ENCODE measurements around the gene IGLL5.

The IGLL5 gene

GRCh38 chr22:22933100-22933806 lies 45.6 kb downstream of the IGLL5 start:
- no peaks in the 10 kb centered on the region for H3F3A ChIP-seq (ENCODE audit: low read depth)
- no peak for TF ChIP-seq EZH2phosphoT487 (IDR thresholded peaks at IDR 0.05; ENCODE audit: borderline replicate concordance)
- H2AFZ ChIP-seq (ENCODE audit: low read length) = no peak overlapping the region
- H4K20me1 ChIP-seq (ENCODE audit: insufficient read depth, low read length, poor library complexity, severe bottlenecking) = no peaks in the 10 kb centered on the region
- peaks cover 15% of the 10 kb centered on the region for H3K4me1 ChIP-seq (ENCODE audit: insufficient read depth, low read length, poor library complexity, severe bottlenecking)
- H3K79me2 ChIP-seq (ENCODE audit: insufficient read depth, low read length) = no peaks in the 10 kb centered on the region
- H3K36me3 ChIP-seq (ENCODE audit: insufficient read depth, low read length) = no peaks in the 10 kb centered on the region
- no peak overlapping the region for H3K9ac ChIP-seq (ENCODE audit: low read depth, low read length, poor library complexity, severe bottlenecking)
- H3K9me3 ChIP-seq (ENCODE audit: insufficient read depth, low read depth, low read length) = no peaks in the 10 kb centered on the region
- H3K4me3 ChIP-seq (ENCODE audit: low read length, poor library complexity, severe bottlenecking) = no peak overlapping the region
- H3K4me2 ChIP-seq (ENCODE audit: low read depth, low read length, poor library complexity, severe bottlenecking) = no peak overlapping the region
- H3K27me3 ChIP-seq (ENCODE audit: insufficient read depth, low read length, poor library complexity, severe bottlenecking) = no peaks in the 10 kb centered on the region
- H3K9me2 ChIP-seq (replicated peaks; ENCODE audit: low read depth, low read length) = no peaks in the 10 kb centered on the region

GRCh38 chr22:22933807-22934542 lies 46.4 kb downstream of the IGLL5 start:
- no peak overlapping the region for H3K4me2 ChIP-seq (ENCODE audit: low read depth, low read length, poor library complexity, severe bottlenecking)
- no peaks in the 10 kb centered on the region for H3K9me3 ChIP-seq (ENCODE audit: insufficient read depth, low read depth, low read length)
- H3F3A ChIP-seq (ENCODE audit: low read depth) = no peaks in the 10 kb centered on the region
- H3K4me1 ChIP-seq (ENCODE audit: insufficient read depth, low read length, poor library complexity, severe bottlenecking) = peaks cover 8% of the 10 kb centered on the region
- no peaks in the 10 kb centered on the region for H4K20me1 ChIP-seq (ENCODE audit: insufficient read depth, low read length, poor library complexity, severe bottlenecking)
- no peaks in the 10 kb centered on the region for H3K27me3 ChIP-seq (ENCODE audit: insufficient read depth, low read length, poor library complexity, severe bottlenecking)
- H3K36me3 ChIP-seq (ENCODE audit: insufficient read depth, low read length) = no peaks in the 10 kb centered on the region
- TF ChIP-seq CTCF (conservative IDR thresholded peaks at IDR 0.05; ENCODE audit: low read length) (no peak), EZH2phosphoT487 (IDR thresholded peaks at IDR 0.05; ENCODE audit: borderline replicate concordance) (no peak)
- H3K9me2 ChIP-seq (replicated peaks; ENCODE audit: low read depth, low read length) = no peaks in the 10 kb centered on the region
- H3K79me2 ChIP-seq (ENCODE audit: insufficient read depth, low read length) = no peaks in the 10 kb centered on the region
- H3K4me3 ChIP-seq (ENCODE audit: low read length, poor library complexity, severe bottlenecking) = no peak overlapping the region
- H2AFZ ChIP-seq (ENCODE audit: low read length) = no peak overlapping the region
- no peak overlapping the region for H3K9ac ChIP-seq (ENCODE audit: low read depth, low read length, poor library complexity, severe bottlenecking)

GRCh38 chr22:22934543-22935055 lies 47.0 kb downstream of the IGLL5 start:
- Histone ChIP-seq H3K36me3 (ENCODE audit: insufficient read depth, low read length) (no peaks in the 10 kb centered on the region), H3K9me2 (replicated peaks; ENCODE audit: low read depth, low read length) (no peaks in the 10 kb centered on the region), H2AFZ (ENCODE audit: low read length) (no peak overlapping the region), H3K27me3 (ENCODE audit: insufficient read depth, low read length, poor library complexity, severe bottlenecking) (no peaks in the 10 kb centered on the region), H3K4me2 (ENCODE audit: low read depth, low read length, poor library complexity, severe bottlenecking) (no peak overlapping the region), H3K4me3 (ENCODE audit: low read length, poor library complexity, severe bottlenecking) (no peak overlapping the region), H3K4me1 (ENCODE audit: insufficient read depth, low read length, poor library complexity, severe bottlenecking) (peaks cover 1% of the 10 kb centered on the region), H3F3A (ENCODE audit: low read depth) (no peaks in the 10 kb centered on the region), H3K79me2 (ENCODE audit: insufficient read depth, low read length) (no peaks in the 10 kb centered on the region), H3K9ac (ENCODE audit: low read depth, low read length, poor library complexity, severe bottlenecking) (no peak overlapping the region), H3K9me3 (ENCODE audit: insufficient read depth, low read depth, low read length) (no peaks in the 10 kb centered on the region), H4K20me1 (ENCODE audit: insufficient read depth, low read length, poor library complexity, severe bottlenecking) (no peaks in the 10 kb centered on the region)
- TF ChIP-seq CTCF (conservative IDR thresholded peaks at IDR 0.05; ENCODE audit: low read length) (no peak), EZH2phosphoT487 (IDR thresholded peaks at IDR 0.05; ENCODE audit: borderline replicate concordance) (no peak)
